NCI-H345 treated with DMSO at 0.1 percent for 48 hours (cell line): ENCODE data around the gene OTULIN.

Experiments
- DNase-seq: peaks from one replicate; lab custom pipeline; 2025; ENCODE audit not compliant: unreplicated experiment; lab: John Stamatoyannopoulos, UW

The OTULIN gene

DNA sequence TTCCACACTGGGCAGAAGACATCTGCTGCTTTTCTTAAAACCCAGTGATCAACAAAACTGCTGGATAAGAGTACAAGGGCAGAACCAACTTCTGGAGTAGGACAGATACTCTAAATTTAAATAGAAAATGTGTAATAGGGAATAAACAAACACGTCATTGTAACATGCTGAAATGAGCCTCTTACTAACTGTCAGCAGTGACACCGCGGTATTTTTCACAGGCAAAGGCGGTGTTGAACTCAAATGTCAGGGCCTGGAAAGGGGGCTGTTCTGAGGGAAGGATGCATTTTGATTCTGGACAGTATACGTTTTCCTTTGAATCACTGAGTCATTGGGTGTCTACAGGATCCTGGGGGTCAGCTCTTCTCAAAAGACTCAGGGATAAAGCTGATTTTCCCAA is 73.5 kb downstream of the OTULIN start:
- no peak for DNase-seq

DNA sequence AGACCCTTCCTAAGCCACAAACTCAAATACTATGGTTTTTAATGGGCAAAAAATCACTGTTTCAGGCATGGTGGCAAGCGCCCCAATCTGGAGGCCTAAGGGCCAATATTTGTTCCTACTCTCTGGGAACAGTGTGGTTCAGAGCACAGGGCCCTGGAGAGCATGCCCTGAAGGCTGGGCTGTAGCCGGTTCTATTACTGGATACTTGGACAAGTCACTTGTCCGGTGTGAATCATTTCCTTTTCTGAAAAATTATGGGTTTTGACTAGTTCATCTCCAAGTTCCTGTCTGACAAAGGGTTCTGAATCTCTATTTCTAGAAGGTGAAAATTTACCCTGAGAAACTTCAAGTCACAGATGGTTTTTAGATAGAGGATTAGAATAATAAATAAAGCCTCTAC is 75.0 kb downstream of the OTULIN start:
- no peak for DNase-seq

DNA sequence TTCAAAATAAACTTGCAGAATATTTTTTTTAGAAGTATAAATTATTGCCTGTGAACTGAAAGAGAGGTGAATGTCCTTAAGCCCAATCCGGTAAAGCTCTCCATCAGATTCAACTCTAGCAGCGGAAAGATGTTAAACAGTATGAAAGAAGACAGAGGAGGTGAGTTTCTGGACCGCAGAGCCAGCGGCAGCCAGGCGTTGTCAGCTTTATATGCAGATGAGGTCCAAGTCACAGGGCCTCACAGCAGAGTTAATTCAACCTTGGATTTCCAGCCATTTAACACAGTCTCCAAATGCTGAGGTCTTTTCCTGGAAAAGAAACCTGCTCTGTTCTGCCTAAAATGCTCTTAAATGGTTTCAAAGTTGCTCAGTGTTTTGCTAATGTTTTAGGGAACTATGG is 75.5 kb downstream of the OTULIN start:
- no peak for DNase-seq

GRCh38 chr5:14741131-14741530 is 76.6 kb downstream of the OTULIN start:
- no peak for DNase-seq

- DNase-seq = peak; percentile 71
These were observed 77.4 kb downstream of the OTULIN start for GRCh38 chr5:14741801-14742440.

DNA sequence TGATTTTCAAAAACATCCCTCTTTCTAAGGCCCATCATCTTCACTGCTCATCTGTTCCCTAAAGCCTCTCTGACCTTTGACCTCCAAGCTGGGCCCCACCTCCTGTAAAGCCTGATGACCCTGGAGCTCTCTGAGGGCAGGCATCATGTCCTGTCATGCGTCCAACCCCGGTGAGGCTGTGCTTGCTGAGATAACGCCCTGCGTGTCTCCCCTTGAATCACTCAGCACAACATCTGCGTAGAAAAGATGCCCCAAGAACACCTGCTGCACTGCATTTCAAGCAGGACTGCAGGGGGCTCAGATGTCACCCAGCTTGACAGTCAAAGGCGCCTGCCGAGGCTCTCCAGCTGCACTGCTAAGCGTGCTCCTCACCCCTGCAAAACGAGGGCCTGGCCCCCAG is 78.0 kb downstream of the OTULIN start:
- DNase-seq = peak; percentile 65

GRCh38 chr5:14743601-14744295 is 79.2 kb downstream of the OTULIN start:
- DNase-seq = no peak

GRCh38 chr5:14744296-14745187 is 80.0 kb downstream of the OTULIN start:
- no peak for DNase-seq

DNA sequence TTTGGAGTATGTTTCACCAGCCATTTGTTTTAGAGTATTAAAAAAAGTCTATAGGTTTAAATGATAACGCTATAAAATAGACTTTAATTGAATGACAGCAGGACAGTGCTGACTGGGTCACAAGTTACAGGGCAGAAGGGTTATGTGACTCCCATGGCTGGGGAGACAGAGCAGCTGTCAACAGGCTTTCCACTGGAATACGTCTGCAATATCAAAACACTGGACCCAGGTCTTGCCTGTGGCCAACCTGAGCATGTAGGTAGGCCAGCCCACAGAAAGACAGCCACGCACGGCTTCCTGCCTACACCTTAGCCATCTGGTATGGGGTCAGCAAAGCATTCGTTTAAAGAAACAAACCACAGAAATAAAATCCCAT is 80.7 kb downstream of the OTULIN start:
- no peak for DNase-seq

DNA sequence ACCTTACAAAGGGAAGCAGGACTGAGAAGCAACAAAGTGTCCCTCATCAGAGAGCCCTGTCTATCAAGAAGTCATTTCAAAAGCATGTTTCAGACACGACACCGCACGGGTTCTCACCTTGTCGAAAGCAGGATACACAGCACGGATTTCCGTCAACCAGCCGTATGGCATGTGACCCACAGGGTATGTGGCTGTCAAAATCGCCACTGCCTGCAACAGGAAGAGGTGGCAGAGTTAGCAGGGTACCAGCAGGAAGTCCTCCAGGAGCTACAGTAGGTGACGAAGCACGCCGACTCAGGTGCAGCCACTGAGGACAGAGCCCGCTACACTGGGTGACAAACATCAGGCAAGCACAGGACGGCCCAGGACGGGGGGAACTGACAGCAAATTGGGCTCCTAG is 81.2 kb downstream of the OTULIN start:
- no peak for DNase-seq

DNA sequence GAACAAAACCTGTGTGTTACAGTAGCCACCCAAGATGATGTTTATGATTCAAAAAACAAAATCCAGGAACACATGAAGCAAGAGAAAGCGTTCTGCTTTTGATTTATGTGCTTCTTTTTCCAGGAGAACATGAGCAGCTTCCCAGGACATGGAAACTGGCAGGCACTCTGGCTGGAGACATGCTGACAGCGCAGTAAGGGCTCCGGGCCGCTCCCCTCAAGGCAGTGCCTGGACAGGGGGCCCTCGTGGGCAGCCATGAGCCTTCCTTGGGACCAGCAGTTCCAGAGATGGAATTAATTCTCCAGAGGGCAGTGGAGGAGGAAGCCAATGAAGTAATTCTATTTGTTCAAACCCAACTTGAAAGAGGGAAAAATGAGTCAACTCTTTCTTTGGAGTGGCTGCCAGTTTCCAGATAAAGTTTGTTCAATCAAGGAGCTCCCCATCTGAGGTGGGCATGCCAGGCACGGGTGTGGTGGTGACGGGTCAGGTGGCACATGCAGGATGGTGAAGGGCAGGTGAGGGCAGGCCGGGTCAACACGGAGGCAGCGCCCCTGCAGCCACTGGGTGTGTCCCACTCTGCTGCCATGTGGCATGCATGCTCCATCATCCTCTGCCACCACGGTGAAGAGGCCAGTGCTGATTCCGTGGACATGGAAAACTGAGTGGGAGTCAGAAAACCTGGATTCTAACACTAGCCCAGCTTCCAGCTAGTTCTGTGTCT is 83.8 kb downstream of the OTULIN start:
- DNase-seq = no peak
